HG03460 (cell line): ENCODE measurements around the gene TRMT2A.
"Not testable (repeated sequence)": the region's sequence is repeated elsewhere in the genome, so short reads cannot be mapped to it uniquely, and the experiment has no call there.

Experiments used
- ATAC-seq: cut with Tn5 transposase; IDR thresholded peaks from one replicate; pipeline ENCODE4 v1.9.1; 2021; ENCODE audit not compliant: unreplicated experiment

The TRMT2A gene

GRCh38 chr22:20116951-20117632, at the start of gene TRMT2A:
Gene TRMT2A, minus strand, starts transcription at chr22:20117226. Its CDS starts 320 bp downstream, at chr22:20116906.
- peak; percentile 66 for ATAC-seq

DNA sequence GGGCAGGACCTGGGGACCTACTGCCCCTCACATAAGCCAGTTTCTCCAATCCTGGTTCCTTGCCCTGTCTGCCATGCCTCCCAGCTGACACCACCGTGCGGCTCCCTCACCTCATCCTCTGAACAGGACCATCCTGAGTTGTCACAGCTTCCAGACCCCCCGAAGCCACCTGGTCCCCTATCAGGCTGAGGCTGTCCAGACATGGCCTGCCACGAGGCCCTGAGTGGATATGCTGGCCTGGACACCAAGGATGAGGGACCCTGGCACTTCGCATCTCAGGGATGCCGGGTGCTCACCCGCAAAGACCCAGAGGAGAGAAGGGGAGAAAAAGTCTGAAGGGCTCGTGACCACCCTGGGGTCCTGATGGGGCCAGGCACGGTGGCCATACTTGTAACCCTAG, 49.7 kb upstream of the TRMT2A start:
- ATAC-seq = no peak

GRCh38 chr22:20165913-20166312, 48.9 kb upstream of the TRMT2A start:
- no peak for ATAC-seq

- ATAC-seq = no peak
Measured at GRCh38 chr22:20165421-20165820, 48.4 kb upstream of the TRMT2A start.

DNA sequence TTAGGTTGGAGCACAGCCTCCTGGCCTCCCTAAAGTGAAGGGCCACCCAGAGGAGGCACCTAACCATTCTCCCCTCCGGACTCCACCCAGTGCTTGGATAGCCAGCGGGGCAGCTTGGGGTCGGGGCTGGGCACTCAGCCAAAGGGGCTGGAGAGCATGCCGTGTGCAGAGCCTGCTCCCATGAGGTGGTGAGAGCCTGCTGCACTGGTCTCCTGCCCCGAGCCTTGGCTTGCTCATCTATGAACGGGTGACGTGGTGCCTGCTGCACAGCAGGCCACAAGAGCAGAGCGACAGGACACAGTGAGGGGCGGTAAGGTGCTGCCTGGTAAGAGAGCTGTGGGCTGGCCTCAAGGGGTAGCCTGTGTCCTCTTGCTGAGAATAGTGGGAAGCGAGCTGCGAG, 47.8 kb upstream of the TRMT2A start:
- ATAC-seq = no peak

DNA sequence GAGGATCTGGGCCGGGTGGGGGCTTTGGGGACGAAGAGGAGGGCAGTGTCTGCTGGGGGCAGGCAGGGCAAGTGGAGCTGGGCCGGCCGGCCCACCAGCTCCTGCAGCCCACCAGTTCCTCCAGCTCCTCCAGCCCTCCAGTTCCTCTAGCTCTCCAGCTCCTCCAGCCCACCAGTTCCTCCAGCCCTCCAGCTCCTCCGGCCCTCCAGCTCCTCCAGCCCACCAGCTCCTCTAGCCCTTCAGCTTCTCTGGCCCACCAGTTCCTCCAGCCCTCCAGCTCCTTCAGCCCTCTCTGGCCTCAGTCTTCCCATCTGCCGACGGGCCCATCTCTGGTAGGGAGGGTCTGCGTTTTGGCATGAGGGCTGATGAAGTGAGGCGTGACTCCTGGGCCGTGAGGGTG, 43.0 kb upstream of the TRMT2A start:
- no peak for ATAC-seq

DNA sequence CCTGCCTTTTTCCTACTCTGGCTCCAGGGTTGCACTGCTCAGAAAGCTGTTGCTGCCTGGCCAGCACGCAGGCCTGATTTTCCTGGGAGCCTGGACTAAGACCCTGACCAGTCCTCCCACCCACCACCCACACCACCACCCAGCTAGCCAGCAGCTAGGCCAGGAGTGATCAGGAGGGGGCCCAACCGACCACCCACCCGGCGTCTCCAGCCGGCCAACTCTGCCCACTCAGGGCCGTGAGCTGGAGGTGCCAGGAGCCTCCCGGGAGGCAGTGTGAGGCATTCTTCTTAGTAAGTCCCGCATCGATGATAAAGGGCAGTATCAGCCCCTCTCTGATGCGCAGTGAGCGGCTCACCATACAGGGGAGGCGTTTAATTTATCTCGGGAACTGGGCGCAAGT, 42.5 kb upstream of the TRMT2A start:
- not testable (repeated sequence) for ATAC-seq

GRCh38 chr22:20159076-20159475, 42.0 kb upstream of the TRMT2A start:
- ATAC-seq = no peak

DNA sequence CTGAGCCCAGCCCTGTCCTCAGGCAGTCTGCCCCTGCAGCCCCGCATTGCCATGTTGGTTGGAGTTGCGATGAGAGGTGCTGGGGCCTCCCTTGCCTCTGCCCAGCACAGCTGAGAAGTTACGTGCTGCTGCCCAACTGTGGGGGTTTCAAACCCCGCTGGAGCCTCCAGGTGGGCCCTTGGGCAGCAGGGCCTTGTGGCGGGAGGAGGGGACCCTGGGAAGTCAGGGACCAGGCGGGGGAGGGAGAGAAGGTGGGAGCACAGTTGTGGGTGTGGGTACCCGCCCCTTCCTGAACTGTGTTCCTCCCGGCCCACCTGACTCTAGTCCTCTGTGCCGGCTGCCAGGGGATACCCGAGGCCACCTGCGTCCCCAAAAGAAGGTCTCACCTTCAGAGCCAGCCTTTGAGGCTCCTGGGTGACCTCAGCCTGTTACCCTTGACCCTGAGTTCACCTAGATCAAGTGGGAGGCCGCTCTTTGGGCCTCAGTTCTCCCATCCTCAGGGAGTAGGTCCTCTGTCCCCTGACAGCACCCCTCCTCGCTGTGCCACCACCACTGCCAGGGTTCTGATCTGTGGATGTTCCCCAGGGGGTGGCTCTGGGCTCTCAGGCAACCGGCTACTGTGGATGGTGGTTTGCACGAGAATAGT, 41.5 kb upstream of the TRMT2A start:
- no peak for ATAC-seq

- ATAC-seq = no peak
Measured at GRCh38 chr22:20157430-20158183, 40.6 kb upstream of the TRMT2A start.

GRCh38 chr22:20156611-20157429, 39.8 kb upstream of the TRMT2A start:
- ATAC-seq = no peak

DNA sequence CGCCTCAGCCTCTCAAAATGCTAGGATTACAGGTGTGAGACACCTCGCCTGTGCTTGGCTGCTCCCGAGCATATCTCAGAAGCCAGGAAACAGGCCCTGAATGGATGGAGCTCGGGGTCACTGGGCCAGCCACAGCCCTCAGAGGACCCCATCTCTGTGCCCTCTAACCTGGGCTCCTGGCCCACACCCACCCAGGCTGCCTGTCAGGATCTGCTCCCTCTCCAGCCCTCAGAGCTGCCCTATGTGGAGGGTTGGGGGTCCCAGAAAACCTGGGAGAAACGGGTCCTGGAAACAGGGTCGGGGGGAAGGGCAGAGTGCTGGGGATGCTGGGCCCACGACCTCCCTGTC, 39.0 kb upstream of the TRMT2A start:
- no peak for ATAC-seq

DNA sequence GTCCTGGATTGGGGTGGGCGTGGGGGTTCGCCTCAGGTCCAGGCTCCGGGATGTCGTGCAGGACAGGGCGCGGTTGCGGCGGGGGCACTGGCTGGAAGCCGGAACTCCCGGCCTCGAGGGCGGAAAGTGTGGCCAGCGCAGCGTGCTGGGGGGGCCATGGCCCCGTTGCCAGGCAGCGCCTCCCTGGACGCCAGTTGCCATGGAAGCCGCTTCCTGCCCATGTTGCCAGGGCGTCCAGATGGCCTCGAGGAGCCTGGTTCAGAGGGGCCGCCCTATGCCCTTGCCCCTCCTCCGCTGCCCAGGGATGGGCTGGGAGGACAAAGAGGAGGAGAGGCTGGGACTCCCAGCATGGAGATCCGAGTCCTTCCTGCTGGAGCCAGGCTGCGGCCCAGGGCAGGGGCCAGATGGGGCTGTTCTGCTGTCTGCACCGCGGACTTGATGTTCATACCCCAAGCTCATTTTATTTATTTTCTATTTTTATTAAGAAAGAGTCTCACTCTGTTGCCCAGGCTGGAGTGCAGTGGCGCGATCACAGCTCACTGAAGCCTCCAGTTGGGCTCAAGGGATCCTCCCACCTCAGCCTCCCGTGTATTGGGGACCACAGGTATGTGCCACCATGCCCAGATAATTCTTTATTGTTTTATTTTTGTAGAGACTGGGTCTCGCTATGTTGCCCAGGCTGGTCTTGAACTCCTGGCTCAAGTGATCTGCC, 38.5 kb upstream of the TRMT2A start:
- ATAC-seq = no peak

- no peak for ATAC-seq
Measured at GRCh38 chr22:20154602-20155187, 37.7 kb upstream of the TRMT2A start.

DNA sequence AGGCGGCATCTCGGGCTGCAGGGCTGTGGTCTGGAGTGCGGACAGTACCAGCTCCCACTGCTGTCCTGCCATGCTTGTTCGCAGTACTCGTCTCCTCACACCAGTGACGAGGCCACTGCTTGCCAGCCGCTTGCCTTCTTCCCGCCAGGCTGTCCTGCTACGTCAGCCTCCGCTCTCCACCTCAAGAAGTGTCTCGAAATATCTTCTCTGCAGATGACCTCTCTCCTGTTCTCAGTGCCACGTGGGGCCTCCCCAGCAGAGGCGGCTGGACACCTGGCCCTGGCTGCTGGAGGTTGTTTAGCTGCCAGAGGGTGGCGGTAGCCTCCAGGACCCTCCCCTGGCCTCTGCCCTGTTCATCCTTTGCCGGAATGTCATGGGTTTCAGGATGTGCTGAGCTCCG, 36.9 kb upstream of the TRMT2A start:
- ATAC-seq = no peak

- no peak for ATAC-seq
Measured at GRCh38 chr22:20152464-20152890, 35.5 kb upstream of the TRMT2A start.

GRCh38 chr22:20151276-20151588, 34.2 kb upstream of the TRMT2A start:
- no peak for ATAC-seq

DNA sequence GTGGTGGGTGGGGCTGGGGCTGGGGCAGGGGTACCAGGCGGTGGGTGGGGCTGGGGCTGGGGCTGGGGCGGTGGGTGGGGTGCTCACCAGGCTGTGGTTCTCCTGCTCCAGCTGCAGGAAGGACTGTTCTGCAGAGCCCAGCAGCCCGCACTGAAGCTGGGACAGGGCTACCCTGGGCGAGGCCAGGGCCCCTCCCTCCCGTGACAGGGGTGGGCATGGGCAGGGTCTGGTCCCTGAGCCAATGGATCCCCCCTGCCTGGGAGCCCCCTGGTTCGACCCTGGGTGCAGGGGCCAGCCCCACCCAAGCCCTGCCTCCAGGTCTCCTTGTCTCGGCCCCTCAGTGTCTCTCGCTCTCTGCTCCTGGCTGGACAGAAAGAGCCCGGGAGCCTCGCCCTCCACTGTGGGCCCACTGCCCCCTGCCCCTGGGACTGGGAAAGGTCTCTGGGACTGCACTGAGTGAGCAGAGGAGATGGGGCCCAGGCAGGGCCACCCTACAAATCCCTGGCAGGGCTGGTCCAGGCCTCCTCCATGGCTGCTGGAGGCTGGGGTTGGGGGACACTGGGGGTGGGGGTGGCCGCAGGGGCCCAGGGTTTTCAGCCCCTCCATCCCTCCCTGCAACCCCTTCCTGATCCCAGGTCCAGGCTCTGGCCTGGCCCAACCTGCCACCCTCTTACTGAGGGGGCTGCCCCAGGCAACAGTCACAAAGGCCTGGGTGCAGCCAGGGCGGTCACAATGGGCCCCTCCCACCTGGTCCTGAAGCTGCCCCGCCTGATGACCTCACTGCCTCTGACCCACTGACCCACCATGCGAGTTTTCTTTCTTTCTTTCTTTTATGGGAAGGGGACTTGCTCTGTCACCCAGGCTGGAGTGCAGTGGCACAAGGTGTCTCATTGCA, 33.6 kb upstream of the TRMT2A start, which contains the start of gene CCDC188:
Gene CCDC188 (minus strand): TSS at position 675 of the 895 bp plus-strand sequence. CDS start 69 bp downstream, at position 606.
- no peak for ATAC-seq
